Measurements from ENCODE around the gene PDLIM1. TPM values are rescaled to one million over a fixed set of nuclear protein-coding genes. Genes with fewer than 3 reads are reported as not detected.

PDLIM1 gene
- total and polyA plus RNA-seq, 10 donors, result 101 to 225 (median 168) TPM

DNA sequence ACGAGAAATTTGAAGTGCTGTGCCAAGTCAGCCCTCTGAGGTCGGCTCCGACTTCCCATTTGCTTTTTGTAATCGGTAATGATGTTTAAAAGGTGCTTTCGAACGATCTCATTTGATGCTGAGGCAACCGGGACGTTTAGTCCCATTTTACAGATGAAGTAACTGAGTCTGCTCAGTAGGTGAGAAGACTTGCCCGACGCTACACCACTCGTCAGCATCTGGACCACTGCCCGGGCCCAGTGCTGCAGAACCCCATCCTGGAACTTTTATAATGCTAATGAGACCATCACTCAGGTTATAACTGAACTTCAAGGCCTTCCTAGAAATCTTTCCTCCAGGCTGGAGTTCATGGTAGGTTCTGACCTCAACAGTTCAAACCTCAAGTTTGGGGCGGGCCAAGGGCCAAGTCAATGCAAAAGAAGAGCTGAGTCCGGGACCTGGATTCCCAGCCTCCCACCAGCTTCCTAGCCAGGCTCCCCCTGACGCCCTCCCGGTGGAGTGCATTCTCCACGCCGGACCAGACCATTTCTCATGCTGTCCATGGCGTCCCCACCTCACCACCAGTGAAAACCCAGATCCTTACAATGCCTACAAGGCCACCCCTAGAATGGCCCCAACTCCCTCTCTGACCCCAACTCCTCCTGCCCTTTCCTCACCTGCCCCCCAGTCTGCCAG lies 699 bp upstream of the PDLIM1 start:
- Histone ChIP-seq H3K27me3 (replicated peaks in 1 of 7) (peaks cover 0 to 27% (median 0%) of the 10 kb centered on the region in 7 donors), H3K4me1 (peaks cover 40 to 98% (median 87%) of the 10 kb centered on the region in 6 donors), H3K9me3 (no peaks in the 10 kb centered on the region), H3K4me3 (peak overlapping the region in 7 of 8 donors; percentile 52 to 84 (median 68)), H3K36me3 (no peaks in the 10 kb centered on the region), H3K27ac (peak overlapping the region in 7 of 8 donors; percentile 91 to 96 (median 93))
- WGBS, 5 donors, result 58 to 71% (median 65%) methylated on average over 17 to 19 of the region's 19 CpGs
- intact Hi-C loops (cut with DNase I; ENCODE audit: low total_unique reads), result no loop called here
- no peak for TF ChIP-seq POLR2AphosphoS5 (IDR thresholded peaks at IDR 0.05)
- TF ChIP-seq, protein P1, sequence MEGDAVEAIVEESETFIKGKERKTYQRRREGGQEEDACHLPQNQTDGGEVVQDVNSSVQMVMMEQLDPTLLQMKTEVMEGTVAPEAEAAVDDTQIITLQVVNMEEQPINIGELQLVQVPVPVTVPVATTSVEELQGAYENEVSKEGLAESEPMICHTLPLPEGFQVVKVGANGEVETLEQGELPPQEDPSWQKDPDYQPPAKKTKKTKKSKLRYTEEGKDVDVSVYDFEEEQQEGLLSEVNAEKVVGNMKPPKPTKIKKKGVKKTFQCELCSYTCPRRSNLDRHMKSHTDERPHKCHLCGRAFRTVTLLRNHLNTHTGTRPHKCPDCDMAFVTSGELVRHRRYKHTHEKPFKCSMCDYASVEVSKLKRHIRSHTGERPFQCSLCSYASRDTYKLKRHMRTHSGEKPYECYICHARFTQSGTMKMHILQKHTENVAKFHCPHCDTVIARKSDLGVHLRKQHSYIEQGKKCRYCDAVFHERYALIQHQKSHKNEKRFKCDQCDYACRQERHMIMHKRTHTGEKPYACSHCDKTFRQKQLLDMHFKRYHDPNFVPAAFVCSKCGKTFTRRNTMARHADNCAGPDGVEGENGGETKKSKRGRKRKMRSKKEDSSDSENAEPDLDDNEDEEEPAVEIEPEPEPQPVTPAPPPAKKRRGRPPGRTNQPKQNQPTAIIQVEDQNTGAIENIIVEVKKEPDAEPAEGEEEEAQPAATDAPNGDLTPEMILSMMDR (IDR thresholded peaks at IDR 0.05 in 8 of 11, conservative IDR thresholded peaks at IDR 0.05 in 3 of 11), result no peak
- no peak for TF ChIP-seq POLR2A (IDR thresholded peaks at IDR 0.05)
- no peak for DNase-seq

DNA sequence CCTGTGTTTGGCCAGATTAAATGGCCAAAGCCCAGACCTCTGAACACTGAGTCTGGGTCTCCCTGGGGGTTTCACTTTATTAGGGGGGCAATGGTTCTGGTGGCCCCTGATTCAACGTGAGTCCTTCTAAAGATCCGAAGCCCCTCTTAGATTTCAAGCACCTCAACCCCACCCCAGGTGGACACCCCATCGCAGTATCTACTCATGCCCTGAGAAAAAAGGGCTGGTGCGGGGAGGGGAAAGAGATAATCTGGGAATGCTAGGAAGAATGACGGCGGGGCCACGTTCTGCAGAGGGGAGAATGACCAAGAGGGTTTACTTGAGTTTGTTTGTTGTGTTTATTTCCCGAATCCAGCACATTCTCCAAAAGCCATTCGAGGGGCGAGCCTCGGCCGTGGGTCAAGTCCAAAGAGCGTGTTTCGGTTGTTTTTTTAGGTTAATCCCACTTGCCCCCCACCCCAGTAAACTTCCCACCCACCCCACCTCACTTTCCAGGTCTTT lies 832 bp downstream of the PDLIM1 start:
- H3K27ac ChIP-seq, result peak overlapping the region; percentile 85 to 96 (median 92)
- intact Hi-C loops (cut with DNase I; ENCODE audit: low total_unique reads), result loop anchor here (5.0 kb wide), 1 partner anchor 43 kb away; no protein-coding TSS in a partner anchor
- H3K27me3 ChIP-seq (replicated peaks in 1 of 7), result peaks cover 0 to 22% (median 0%) of the 10 kb centered on the region in 7 donors
- H3K4me1 ChIP-seq, result peaks cover 37 to 98% (median 85%) of the 10 kb centered on the region in 6 donors
- H3K4me3 ChIP-seq, result peak overlapping the region; percentile 52 to 84 (median 68)
- DNase-seq, result no peak
- WGBS, 5 donors, result 41 to 57% (median 50%) methylated on average over 14 of the region's 14 CpGs
- TF ChIP-seq, protein P1 (IDR thresholded peaks at IDR 0.05 in 8 of 11, conservative IDR thresholded peaks at IDR 0.05 in 3 of 11), result no peak
- TF ChIP-seq POLR2A (IDR thresholded peaks at IDR 0.05) (no peak), POLR2AphosphoS5 (IDR thresholded peaks at IDR 0.05) (no peak)
- H3K36me3 ChIP-seq, result no peaks in the 10 kb centered on the region
- no peaks in the 10 kb centered on the region for H3K9me3 ChIP-seq

DNA sequence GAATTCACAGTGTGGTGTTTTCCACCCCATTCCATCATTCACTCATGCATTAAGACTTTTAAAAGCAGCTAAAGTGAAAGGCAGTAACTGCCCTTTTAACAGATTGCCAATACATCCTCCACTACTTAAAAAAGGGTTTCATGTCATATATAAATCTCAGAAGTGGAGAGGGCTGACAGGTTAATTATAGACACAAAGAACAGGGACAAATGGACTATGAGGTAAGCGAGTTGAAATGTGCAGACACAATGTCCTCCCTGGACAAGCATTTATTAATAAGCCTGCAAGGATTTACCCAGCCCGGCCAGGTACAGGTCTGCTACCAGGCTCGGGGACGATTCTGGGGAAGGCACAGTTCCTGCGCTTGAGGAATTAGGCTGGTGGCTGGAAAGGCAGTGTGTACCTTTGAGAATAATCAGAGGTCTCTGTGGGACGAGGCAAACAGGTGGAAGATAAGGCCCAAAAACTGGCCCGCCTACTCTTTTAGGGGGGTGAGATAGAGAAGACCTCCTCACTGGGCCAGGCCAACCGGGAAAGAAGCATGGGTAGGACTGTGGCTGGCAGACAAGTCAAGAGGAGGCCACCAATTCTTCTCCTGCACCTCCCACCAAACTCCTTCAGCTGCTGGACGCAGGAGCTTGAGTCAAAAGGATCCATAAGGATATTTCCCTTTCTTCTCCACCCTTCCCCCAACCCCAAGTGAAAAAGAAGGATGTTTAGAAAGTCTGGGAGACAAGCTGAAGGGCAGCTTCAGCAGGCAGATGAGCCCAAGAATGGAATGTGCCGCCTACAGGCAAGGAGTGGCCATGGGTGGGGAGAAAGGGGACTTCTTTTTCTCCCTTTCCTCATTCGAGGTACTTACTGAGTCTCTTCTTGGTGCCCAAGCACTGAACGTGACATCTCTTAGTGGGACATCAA lies 1.5 kb downstream of the PDLIM1 start:
- Histone ChIP-seq H3K27me3 (replicated peaks in 1 of 7) (peaks cover 0 to 22% (median 0%) of the 10 kb centered on the region in 7 donors), H3K36me3 (no peaks in the 10 kb centered on the region), H3K4me1 (peaks cover 41 to 98% (median 85%) of the 10 kb centered on the region in 6 donors), H3K4me3 (peak overlapping the region; percentile 52 to 84 (median 68)), H3K27ac (peak overlapping the region in 7 of 8 donors; percentile 91 to 96 (median 93)), H3K9me3 (no peaks in the 10 kb centered on the region)
- no peak for DNase-seq
- intact Hi-C loops (cut with DNase I; ENCODE audit: low total_unique reads), result loop anchor here (5.0 kb wide), 1 partner anchor 42 kb away; no protein-coding TSS in a partner anchor
- 73 to 83% (median 76%) methylated on average over 12 of the region's 12 CpGs for WGBS, 5 donors
- TF ChIP-seq POLR2AphosphoS5 (IDR thresholded peaks at IDR 0.05) (no peak), POLR2A (IDR thresholded peaks at IDR 0.05) (no peak)
- TF ChIP-seq, protein P1 (IDR thresholded peaks at IDR 0.05 in 8 of 11, conservative IDR thresholded peaks at IDR 0.05 in 3 of 11), result peak in 2 of 11 experiments; percentile 11 to 24
